GM18502 (cell line): ENCODE data around the gene SUN2.
"Not testable (repeated sequence)": the region's sequence is repeated elsewhere in the genome, so short reads cannot be mapped to it uniquely, and the experiment has no call there.

Experiments
- ATAC-seq: cut with Tn5 transposase; IDR thresholded peaks from one replicate; pipeline ENCODE4 v1.9.1; 2021; ENCODE audit warnings: mild to moderate bottlenecking; ENCODE audit not compliant: unreplicated experiment, poor library complexity

SUN2 gene, protein sequence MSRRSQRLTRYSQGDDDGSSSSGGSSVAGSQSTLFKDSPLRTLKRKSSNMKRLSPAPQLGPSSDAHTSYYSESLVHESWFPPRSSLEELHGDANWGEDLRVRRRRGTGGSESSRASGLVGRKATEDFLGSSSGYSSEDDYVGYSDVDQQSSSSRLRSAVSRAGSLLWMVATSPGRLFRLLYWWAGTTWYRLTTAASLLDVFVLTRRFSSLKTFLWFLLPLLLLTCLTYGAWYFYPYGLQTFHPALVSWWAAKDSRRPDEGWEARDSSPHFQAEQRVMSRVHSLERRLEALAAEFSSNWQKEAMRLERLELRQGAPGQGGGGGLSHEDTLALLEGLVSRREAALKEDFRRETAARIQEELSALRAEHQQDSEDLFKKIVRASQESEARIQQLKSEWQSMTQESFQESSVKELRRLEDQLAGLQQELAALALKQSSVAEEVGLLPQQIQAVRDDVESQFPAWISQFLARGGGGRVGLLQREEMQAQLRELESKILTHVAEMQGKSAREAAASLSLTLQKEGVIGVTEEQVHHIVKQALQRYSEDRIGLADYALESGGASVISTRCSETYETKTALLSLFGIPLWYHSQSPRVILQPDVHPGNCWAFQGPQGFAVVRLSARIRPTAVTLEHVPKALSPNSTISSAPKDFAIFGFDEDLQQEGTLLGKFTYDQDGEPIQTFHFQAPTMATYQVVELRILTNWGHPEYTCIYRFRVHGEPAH

DNA sequence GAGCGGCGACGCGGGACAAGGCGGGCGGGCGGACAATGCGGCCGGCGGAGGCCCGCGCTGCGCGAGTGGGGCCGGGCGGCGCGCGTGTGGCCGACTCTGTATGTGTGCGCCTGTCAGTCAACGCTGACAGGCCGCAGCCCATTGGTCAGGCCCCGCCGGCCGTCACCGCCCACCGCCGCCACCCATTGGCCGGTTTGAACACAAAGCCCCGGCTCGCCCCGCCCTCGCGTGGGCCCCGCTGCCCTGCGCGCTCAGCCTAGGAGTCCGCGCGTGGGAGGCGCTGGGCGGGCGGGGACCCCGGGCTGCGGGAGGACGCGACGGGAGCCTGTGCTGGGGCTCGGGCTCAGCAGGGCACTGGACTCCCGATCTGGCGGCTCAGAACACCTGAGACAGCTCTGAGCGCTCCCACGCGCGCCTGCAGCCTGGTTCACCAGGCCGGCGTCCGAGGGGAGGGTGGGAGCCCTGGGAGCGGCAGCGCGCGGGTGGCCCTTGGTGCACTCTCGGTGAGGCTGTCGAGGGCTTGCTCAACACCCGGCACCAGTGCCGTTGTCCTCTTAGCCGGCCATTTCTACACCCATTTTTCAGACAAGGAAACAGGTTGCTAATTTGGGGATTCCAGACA is at the start of gene SUN2:
SUN2 (minus strand) TSS at position 88 of the 622 bp plus-strand sequence. CDS start 3,370 bp downstream, outside the sequence.
- ATAC-seq = peak; percentile 65

GRCh38 chr22:38805041-38805593 is 49.3 kb upstream of the SUN2 start:
- not testable (repeated sequence) for ATAC-seq

- ATAC-seq = no peak
These were observed 46.9 kb upstream of the SUN2 start for GRCh38 chr22:38802671-38803121.

- ATAC-seq = no peak
These were observed 43.6 kb upstream of the SUN2 start for GRCh38 chr22:38799265-38800002.

- ATAC-seq = no peak
These were observed 42.7 kb upstream of the SUN2 start for GRCh38 chr22:38798496-38798895.

DNA sequence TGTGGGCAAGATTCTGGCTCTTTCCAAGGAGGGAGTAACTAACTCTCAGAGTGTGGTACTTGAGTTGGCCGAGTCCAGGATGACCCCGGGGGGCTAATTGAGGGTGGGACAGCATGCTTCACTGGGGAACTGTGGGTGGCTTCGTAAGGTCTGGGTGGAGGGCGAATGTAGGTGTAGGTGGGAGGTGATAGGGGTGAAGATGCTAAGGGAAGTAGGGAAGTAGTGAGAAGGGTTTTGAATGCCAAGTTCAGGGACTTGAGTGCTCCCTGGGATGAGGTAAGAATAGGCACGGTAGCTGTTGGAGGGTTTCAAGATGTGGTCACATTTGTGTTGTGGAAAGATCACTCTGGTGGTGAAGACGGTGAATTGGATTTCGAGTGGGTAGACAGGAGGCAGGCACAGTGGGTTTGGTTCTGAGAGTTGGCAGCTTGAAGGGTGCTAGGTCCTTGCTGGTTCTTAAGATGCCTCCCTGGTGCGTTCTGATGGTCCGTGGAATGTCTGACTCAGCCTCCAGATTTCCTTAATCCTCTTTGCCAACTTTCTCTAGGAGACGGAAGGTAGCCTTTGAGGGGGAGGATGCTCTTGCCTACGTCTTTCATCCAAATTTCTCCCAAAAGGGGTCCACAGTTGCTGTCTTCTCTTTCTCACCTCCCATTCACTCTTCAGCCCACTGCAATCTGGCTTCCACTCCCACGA is 40.6 kb upstream of the SUN2 start:
- ATAC-seq = no peak

- ATAC-seq = no peak
These were observed 39.8 kb upstream of the SUN2 start for GRCh38 chr22:38795569-38795968.

DNA sequence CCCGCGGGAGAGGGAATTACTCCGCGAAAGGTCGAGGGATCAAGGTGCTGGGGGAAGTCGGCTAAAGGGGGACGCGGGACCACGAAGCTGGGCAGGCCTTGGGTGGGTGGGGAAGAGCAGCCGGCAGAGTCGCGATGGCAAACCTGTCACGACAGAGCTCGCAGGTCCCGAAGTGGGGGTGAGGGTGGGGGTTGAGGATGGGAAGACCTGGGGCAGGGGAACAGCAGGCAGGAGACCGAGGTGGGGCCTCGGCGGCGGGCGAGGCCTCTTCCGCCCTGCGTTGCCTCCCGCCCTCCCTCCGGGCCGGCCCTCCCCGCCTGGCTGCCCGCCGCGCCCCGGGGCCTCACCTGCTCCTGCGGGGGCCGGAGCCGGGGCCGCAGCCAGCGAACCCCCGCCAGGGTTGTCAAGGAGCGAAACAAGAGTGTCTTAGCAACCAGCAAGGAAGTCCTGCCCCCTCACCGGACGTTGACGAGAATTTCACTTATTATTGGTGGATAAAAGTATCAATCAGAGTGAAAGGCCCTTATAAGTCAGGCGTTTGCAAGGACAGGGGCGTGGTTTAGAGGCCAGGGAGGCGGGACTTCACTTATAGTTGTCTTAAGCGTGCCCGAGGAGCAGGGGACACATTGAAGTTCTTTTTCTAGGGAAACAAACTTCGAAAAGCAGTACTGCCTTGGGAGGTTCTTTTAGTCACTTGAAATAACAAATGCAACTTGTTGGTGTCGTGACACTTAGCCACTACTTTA is 38.1 kb upstream of the SUN2 start, which contains the start of gene DNAL4:
DNAL4 (minus strand) TSS at position 423 of the 746 bp plus-strand sequence. CDS start 11,412 bp downstream, outside the sequence.
- peak; percentile 96 for ATAC-seq

DNA sequence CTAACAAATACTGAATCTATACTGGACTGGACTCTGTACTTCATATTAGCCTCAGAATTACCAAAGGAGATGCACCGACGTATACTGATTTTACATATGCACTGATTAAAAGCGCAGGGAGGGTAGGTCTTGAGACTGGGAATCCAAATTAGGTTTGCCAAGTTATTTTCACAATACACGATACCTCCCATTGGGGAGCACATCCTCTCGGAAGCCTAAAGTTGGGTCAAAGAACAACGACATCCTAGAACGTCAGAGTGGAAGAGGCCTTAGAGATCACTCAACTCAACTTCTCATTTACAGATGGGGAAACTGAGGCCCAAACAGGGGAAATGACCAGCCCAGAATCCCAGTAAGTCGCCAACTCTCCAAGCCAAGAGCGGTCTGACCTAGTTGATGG is 37.5 kb upstream of the SUN2 start:
- ATAC-seq = no peak

DNA sequence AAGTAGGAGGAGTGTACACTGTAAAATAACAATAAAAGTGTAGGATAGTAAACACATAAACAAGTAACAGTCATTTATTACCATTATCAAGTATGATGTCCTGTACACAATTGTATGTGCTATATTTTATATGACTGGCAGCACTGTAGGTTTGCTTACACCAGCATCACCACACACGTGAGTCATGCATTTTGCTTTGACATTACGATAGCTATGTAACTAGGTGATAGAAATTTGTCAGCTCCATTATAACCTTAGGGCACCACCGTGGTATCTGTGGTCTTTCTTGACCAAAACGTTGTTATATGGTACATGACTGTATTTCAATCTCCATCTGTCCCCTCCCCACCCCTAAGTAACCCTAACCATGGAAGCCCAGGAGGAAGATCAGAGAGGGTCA is 37.0 kb upstream of the SUN2 start:
- ATAC-seq = no peak

GRCh38 chr22:38789606-38790005 is 33.8 kb upstream of the SUN2 start:
- no peak for ATAC-seq

- no peak for ATAC-seq
These were observed 33.0 kb upstream of the SUN2 start for GRCh38 chr22:38788846-38789245.

DNA sequence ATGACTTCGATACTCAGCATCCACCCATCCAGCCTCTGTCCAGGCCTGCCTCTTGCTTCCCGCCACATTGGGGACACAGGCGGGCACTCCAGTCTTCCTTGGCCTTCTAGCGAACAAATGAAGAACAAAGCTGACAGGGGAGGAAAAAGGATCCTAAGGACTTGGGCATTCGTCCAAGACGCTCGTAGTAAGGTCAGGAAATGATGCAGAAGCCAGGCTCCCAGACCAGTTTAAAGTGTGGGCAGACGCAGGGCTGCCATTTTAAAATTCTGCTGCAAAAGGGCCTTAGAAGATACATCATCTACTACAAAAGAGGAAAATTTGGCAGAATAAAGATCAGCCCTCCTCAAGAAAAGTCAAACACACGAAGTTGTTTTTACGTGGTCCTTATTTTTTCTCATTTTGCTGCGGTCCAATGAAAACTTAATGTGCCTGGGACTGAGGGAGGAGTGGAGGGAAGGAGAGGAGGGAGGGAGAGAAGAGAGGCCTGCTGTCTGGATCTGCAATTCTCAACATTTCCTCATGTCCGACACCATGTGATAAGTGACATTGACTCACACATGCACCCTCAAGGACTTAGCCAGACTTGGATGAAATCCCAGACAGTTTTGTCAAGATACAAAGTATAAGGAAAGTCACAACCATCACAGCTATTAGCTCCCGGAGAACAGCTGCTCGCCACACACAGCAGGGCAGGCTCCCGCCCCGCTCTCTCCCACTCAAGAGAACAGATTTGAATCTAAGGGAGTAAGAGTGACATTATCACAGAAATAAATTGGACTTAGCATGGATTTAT is 32.4 kb upstream of the SUN2 start:
- ATAC-seq = no peak

GRCh38 chr22:38786631-38787030 is 30.8 kb upstream of the SUN2 start:
- no peak for ATAC-seq

- ATAC-seq = no peak
These were observed 29.1 kb upstream of the SUN2 start for GRCh38 chr22:38784856-38785255.

DNA sequence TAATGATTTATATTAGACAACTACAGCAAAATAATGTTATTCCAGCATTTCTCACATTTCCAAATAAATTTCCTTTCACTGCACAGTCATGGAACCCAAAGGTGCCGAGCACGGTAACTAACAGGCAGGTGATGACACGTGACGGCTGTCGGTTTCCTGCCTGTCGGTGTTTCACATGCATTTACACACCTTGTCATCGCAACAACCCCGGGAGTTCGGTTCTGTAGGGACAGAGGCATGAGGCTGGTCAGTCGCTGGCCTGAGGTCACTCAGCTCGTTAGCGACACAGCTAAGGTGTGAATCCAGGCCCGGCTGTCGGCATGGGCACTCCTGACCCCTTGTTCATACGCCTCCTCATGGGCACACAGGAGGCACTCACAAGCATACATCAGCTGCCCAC is 28.2 kb upstream of the SUN2 start:
- no peak for ATAC-seq

GRCh38 chr22:38783095-38783615 is 27.4 kb upstream of the SUN2 start:
- ATAC-seq = no peak
